CD4-positive, alpha-beta memory T cell (primary cell): ENCODE measurements around the gene PSG6. TPM values are rescaled to one million over a fixed set of nuclear protein-coding genes. Genes with fewer than 3 reads are reported as not detected.
A peak's percentile ranks its signal among the peaks of the same experiment; 100 is the strongest.
"Not testable (repeated sequence)": the region's sequence is repeated elsewhere in the genome, so short reads cannot be mapped to it uniquely, and the experiment has no call there.

Experiments
- CTCF ChIA-PET: fragments of 350-600 bp; sonication (Branson Sonifier 250); formaldehyde crosslinking; loops from one replicate; lab custom pipeline; 2021; ENCODE audit warnings: inconsistent platforms; ENCODE audit not compliant: partially characterized antibody; lab: Charles Lee
- POLR2A ChIA-PET: fragments of 350-600 bp; sonication (Branson Sonifier 250); formaldehyde crosslinking; loops from one replicate; lab custom pipeline; 2021; ENCODE audit not compliant: partially characterized antibody; lab: Charles Lee
- DNase-seq, 5 donors: peaks; one replicate each; pipeline versions ENCODE4 v3.0.0 to v3.0.0-alpha.2; 2020 to 2022; ENCODE audit warnings: mixed read lengths in 1 of 5
- H3K27ac ChIP-seq: one replicate; pipeline ENCODE4 v1.7.0; 2013; ENCODE audit warnings: low read depth, low read length
- H3K27me3 ChIP-seq: 2 replicates; pipeline ENCODE4 v1.7.0; 2013; ENCODE audit warnings: mild to moderate bottlenecking, low read length, moderate library complexity; ENCODE audit not compliant: insufficient read depth
- H3K36me3 ChIP-seq: 2 replicates; pipeline ENCODE4 v1.7.0; 2013; ENCODE audit warnings: mild to moderate bottlenecking, low read length, moderate library complexity; ENCODE audit not compliant: insufficient read depth
- H3K4me1 ChIP-seq: 2 replicates; pipeline ENCODE4 v1.7.0; 2013; ENCODE audit warnings: mild to moderate bottlenecking, low read length, moderate library complexity; ENCODE audit not compliant: insufficient read depth
- H3K4me3 ChIP-seq, 2 donors: one replicate each; pipeline ENCODE4 v1.7.0; 2013; ENCODE audit warnings: low read length in 2 of 2, mild to moderate bottlenecking in 1 of 2
- H3K9me3 ChIP-seq, 2 donors: one replicate each; pipeline ENCODE4 v1.7.0; 2013; ENCODE audit warnings: low read length in 2 of 2, control low read depth in 1 of 2; ENCODE audit not compliant: control insufficient read depth in 1 of 2
- H3K27ac Mint-ChIP-seq, 7 donors: one replicate each; pipeline ENCODE4 v1.8.0; 2020 to 2021; ENCODE audit warnings: mixed read lengths in 7 of 7, mild to moderate bottlenecking in 6 of 7, inconsistent platforms in 3 of 7, moderate library complexity in 3 of 7
- H3K27me3 Mint-ChIP-seq, 2 donors: one replicate each; pipeline ENCODE4 v1.8.0; 2020 to 2021; ENCODE audit warnings: mixed read lengths in 2 of 2
- H3K36me3 Mint-ChIP-seq, 2 donors: one replicate each; pipeline ENCODE4 v1.8.0; 2020 to 2021; ENCODE audit warnings: mixed read lengths in 2 of 2, inconsistent platforms in 1 of 2, mild to moderate bottlenecking in 1 of 2
- H3K4me1 Mint-ChIP-seq, 4 donors: one replicate each; pipeline ENCODE4 v1.8.0; 2020 to 2021; ENCODE audit warnings: mixed read lengths in 4 of 4, mild to moderate bottlenecking in 1 of 4
- H3K4me3 Mint-ChIP-seq, 8 donors: one replicate each; pipeline ENCODE4 v1.8.0; 2020 to 2021; ENCODE audit warnings: mixed read lengths in 8 of 8, mild to moderate bottlenecking in 7 of 8, moderate library complexity in 6 of 8, inconsistent platforms in 3 of 8
- H3K9me3 Mint-ChIP-seq, 8 donors: one replicate each; pipeline ENCODE4 v1.8.0; 2020 to 2021; ENCODE audit warnings: mixed read lengths in 8 of 8, mild to moderate bottlenecking in 5 of 8, inconsistent platforms in 3 of 8, moderate library complexity in 1 of 8
- intact Hi-C: fragments of 100-400 bp; cut with micrococcal nuclease; formaldehyde crosslinking; loops from one replicate; pipeline ENCODE4 v1.15.1; 2023
- polyA plus RNA-seq, 2 donors: library from polyadenylated mRNA; unstranded; fragments of 300-500 nt; fragmentation: Illumina TruSeq; gene quantifications; one replicate each; pipeline ENCODE4 v1.2.3, GENCODE V29; 2021
- total RNA-seq, 2 experiments: library from RNA; stranded (reverse); gene quantifications; one replicate each; pipeline ENCODE4 v1.2.3, GENCODE V29; 2021

The PSG6 gene
- not detected for total RNA-seq
- not detected for polyA plus RNA-seq

- H3K27ac ChIP-seq, H3K27me3 Mint-ChIP-seq, H3K4me3 ChIP-seq, H3K4me1 ChIP-seq, POLR2A ChIA-PET, H3K36me3 ChIP-seq, H3K4me3 Mint-ChIP-seq, H3K36me3 Mint-ChIP-seq, H3K9me3 ChIP-seq, H3K4me1 Mint-ChIP-seq, H3K27me3 ChIP-seq, H3K9me3 Mint-ChIP-seq, intact Hi-C loops, DNase-seq: not testable (repeated sequence)
- CTCF ChIA-PET: interaction anchor here (1.4 kb wide), 1 partner anchor 12 kb away, joined by 3 read pairs; no protein-coding TSS in a partner anchor
- peak within 1 kb of the TSS in 1 of 7 donors; percentile 45 for H3K27ac Mint-ChIP-seq
Measured at GRCh38 chr19:42917634-42918033, at the start of gene PSG6. Gene PSG6 (minus strand): TSS chr19:42917894. CDS start chr19:42917792, 102 bp downstream.

- H3K27ac Mint-ChIP-seq: no peak overlapping the region
- ChIA-PET CTCF (no interaction called here), POLR2A (no interaction called here)
- no peaks in the 10 kb centered on the region for H3K27me3 ChIP-seq
- no peaks in the 10 kb centered on the region for H3K36me3 ChIP-seq
- H3K4me1 Mint-ChIP-seq: no peaks in the 10 kb centered on the region
- H3K27ac ChIP-seq: no peak overlapping the region
- H3K4me3 Mint-ChIP-seq: no peak overlapping the region
- DNase-seq: no peak
- intact Hi-C loops: no loop called here
- peaks cover 0 to 5% (median 0%) of the 10 kb centered on the region in 8 donors for H3K9me3 Mint-ChIP-seq
- no peaks in the 10 kb centered on the region for H3K9me3 ChIP-seq
- no peaks in the 10 kb centered on the region for H3K4me1 ChIP-seq
- peaks cover 9 to 20% of the 10 kb centered on the region in 2 donors for H3K27me3 Mint-ChIP-seq
- no peak overlapping the region for H3K4me3 ChIP-seq
- H3K36me3 Mint-ChIP-seq: no peaks in the 10 kb centered on the region
Measured at GRCh38 chr19:42965176-42965575, 47.5 kb upstream of the PSG6 start.

- ChIA-PET POLR2A (no interaction called here), CTCF (no interaction called here)
- H3K27me3 Mint-ChIP-seq: peaks cover 13 to 23% of the 10 kb centered on the region in 2 donors
- intact Hi-C loops: no loop called here
- no peaks in the 10 kb centered on the region for H3K36me3 ChIP-seq
- no peak overlapping the region for H3K4me3 ChIP-seq
- H3K4me1 ChIP-seq: no peaks in the 10 kb centered on the region
- no peaks in the 10 kb centered on the region for H3K9me3 ChIP-seq
- H3K36me3 Mint-ChIP-seq: no peaks in the 10 kb centered on the region
- H3K27ac Mint-ChIP-seq: no peak overlapping the region
- H3K4me1 Mint-ChIP-seq: no peaks in the 10 kb centered on the region
- peaks cover 0 to 8% (median 0%) of the 10 kb centered on the region in 8 donors for H3K9me3 Mint-ChIP-seq
- no peaks in the 10 kb centered on the region for H3K27me3 ChIP-seq
- DNase-seq: no peak
- no peak overlapping the region for H3K4me3 Mint-ChIP-seq
- H3K27ac ChIP-seq: no peak overlapping the region
Measured at GRCh38 chr19:42961119-42961518, 43.4 kb upstream of the PSG6 start.

GRCh38 chr19:42952126-42952525 lies 34.4 kb upstream of the PSG6 start:
- H3K4me3 ChIP-seq, H3K9me3 ChIP-seq, CTCF ChIA-PET, H3K36me3 Mint-ChIP-seq, H3K4me3 Mint-ChIP-seq, H3K36me3 ChIP-seq, intact Hi-C loops, POLR2A ChIA-PET, H3K9me3 Mint-ChIP-seq, H3K27ac ChIP-seq, H3K4me1 Mint-ChIP-seq, H3K27me3 Mint-ChIP-seq, H3K27ac Mint-ChIP-seq, H3K4me1 ChIP-seq, H3K27me3 ChIP-seq, DNase-seq: not testable (repeated sequence)

- intact Hi-C loops, H3K27me3 Mint-ChIP-seq, H3K9me3 ChIP-seq, H3K4me1 Mint-ChIP-seq, H3K36me3 Mint-ChIP-seq, DNase-seq, H3K4me3 ChIP-seq, H3K9me3 Mint-ChIP-seq, H3K27ac Mint-ChIP-seq, H3K27me3 ChIP-seq, POLR2A ChIA-PET, H3K27ac ChIP-seq, H3K36me3 ChIP-seq, CTCF ChIA-PET, H3K4me3 Mint-ChIP-seq, H3K4me1 ChIP-seq: not testable (repeated sequence)
Measured at GRCh38 chr19:42951476-42951875, 33.8 kb upstream of the PSG6 start.

GRCh38 chr19:42942187-42942789 lies 24.6 kb upstream of the PSG6 start:
- ChIA-PET POLR2A (no interaction called here), CTCF (no interaction called here)
- H3K36me3 ChIP-seq: no peaks in the 10 kb centered on the region
- no peak overlapping the region for H3K4me3 ChIP-seq
- DNase-seq: no peak
- Mint-ChIP-seq H3K27me3 (peaks cover 15 to 26% of the 10 kb centered on the region in 2 donors), H3K4me3 (no peak overlapping the region), H3K9me3 (peaks cover 0 to 2% (median 0%) of the 10 kb centered on the region in 8 donors), H3K36me3 (no peaks in the 10 kb centered on the region), H3K27ac (no peak overlapping the region), H3K4me1 (no peaks in the 10 kb centered on the region)
- no peak overlapping the region for H3K27ac ChIP-seq
- no peaks in the 10 kb centered on the region for H3K27me3 ChIP-seq
- no peaks in the 10 kb centered on the region for H3K4me1 ChIP-seq
- intact Hi-C loops: no loop called here
- no peaks in the 10 kb centered on the region for H3K9me3 ChIP-seq

- H3K4me3 ChIP-seq, H3K27me3 ChIP-seq, H3K9me3 Mint-ChIP-seq, CTCF ChIA-PET, H3K4me3 Mint-ChIP-seq, H3K4me1 ChIP-seq, H3K4me1 Mint-ChIP-seq, H3K27ac ChIP-seq, H3K27me3 Mint-ChIP-seq, intact Hi-C loops, DNase-seq, POLR2A ChIA-PET, H3K36me3 Mint-ChIP-seq, H3K27ac Mint-ChIP-seq, H3K36me3 ChIP-seq, H3K9me3 ChIP-seq: not testable (repeated sequence)
Measured at GRCh38 chr19:42937107-42937506, 19.4 kb upstream of the PSG6 start, which contains the start of gene PSG7. Gene PSG7 (minus strand): TSS chr19:42937207. CDS start chr19:42937076, 131 bp downstream.

GRCh38 chr19:42934726-42935125 lies 17.0 kb upstream of the PSG6 start:
- H3K4me3 ChIP-seq, H3K9me3 Mint-ChIP-seq, H3K36me3 ChIP-seq, H3K9me3 ChIP-seq, H3K4me1 Mint-ChIP-seq, H3K27ac Mint-ChIP-seq, DNase-seq, POLR2A ChIA-PET, H3K4me3 Mint-ChIP-seq, H3K4me1 ChIP-seq, H3K27ac ChIP-seq, intact Hi-C loops, H3K27me3 ChIP-seq, H3K36me3 Mint-ChIP-seq, H3K27me3 Mint-ChIP-seq, CTCF ChIA-PET: not testable (repeated sequence)
